ENCODE results near the gene CLCF1.

- TF ChIP-seq CTCF (conservative IDR thresholded peaks at IDR 0.05; ENCODE audit: low read length) (no peak), EZH2phosphoT487 (IDR thresholded peaks at IDR 0.05; ENCODE audit: borderline replicate concordance) (no peak)
These were observed 8.3 kb downstream of the CLCF1 start for GRCh38 chr11:67364783-67365722.
